ENCODE data around the gene MRPL39.

GRCh38 chr21:25643486-25643885 lies 36.2 kb upstream of the MRPL39 start:
- TF ChIP-seq EZH2 (optimal IDR thresholded peaks at IDR 0.05; ENCODE audit: low read depth, low read length): no peak
- TF ChIP-seq, protein P1, sequence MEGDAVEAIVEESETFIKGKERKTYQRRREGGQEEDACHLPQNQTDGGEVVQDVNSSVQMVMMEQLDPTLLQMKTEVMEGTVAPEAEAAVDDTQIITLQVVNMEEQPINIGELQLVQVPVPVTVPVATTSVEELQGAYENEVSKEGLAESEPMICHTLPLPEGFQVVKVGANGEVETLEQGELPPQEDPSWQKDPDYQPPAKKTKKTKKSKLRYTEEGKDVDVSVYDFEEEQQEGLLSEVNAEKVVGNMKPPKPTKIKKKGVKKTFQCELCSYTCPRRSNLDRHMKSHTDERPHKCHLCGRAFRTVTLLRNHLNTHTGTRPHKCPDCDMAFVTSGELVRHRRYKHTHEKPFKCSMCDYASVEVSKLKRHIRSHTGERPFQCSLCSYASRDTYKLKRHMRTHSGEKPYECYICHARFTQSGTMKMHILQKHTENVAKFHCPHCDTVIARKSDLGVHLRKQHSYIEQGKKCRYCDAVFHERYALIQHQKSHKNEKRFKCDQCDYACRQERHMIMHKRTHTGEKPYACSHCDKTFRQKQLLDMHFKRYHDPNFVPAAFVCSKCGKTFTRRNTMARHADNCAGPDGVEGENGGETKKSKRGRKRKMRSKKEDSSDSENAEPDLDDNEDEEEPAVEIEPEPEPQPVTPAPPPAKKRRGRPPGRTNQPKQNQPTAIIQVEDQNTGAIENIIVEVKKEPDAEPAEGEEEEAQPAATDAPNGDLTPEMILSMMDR (IDR thresholded peaks at IDR 0.05; ENCODE audit: low read length): no peak
- no peak for TF ChIP-seq EZH2phosphoT487 (IDR thresholded peaks at IDR 0.05; ENCODE audit: low read length)
